Glutamatergic neuron (in vitro differentiated cells): ENCODE data around the gene STK33. TPM values are rescaled to one million over a fixed set of nuclear protein-coding genes. Genes with fewer than 3 reads are reported as not detected.

Experiments
- DNase-seq: peaks from one replicate; pipeline ENCODE4 v3.0.0; 2022
- H3K27ac Mint-ChIP-seq: one replicate; pipeline ENCODE4 v1.8.0; 2020; ENCODE audit warnings: mild to moderate bottlenecking, mixed read lengths, inconsistent platforms; ENCODE audit not compliant: unreplicated experiment
- H3K27me3 Mint-ChIP-seq: one replicate; pipeline ENCODE4 v1.8.0; 2020; ENCODE audit warnings: mild to moderate bottlenecking, moderate library complexity, mixed read lengths, inconsistent platforms; ENCODE audit not compliant: unreplicated experiment
- H3K36me3 Mint-ChIP-seq: one replicate; pipeline ENCODE4 v1.8.0; 2020; ENCODE audit warnings: mild to moderate bottlenecking, mixed read lengths, inconsistent platforms; ENCODE audit not compliant: unreplicated experiment
- H3K4me1 Mint-ChIP-seq: one replicate; pipeline ENCODE4 v1.8.0; 2020; ENCODE audit warnings: mild to moderate bottlenecking, low read depth, mixed read lengths, inconsistent platforms; ENCODE audit not compliant: unreplicated experiment
- H3K4me3 Mint-ChIP-seq: one replicate; pipeline ENCODE4 v1.8.0; 2020; ENCODE audit warnings: mild to moderate bottlenecking, mixed read lengths, inconsistent platforms; ENCODE audit not compliant: unreplicated experiment
- H3K9me3 Mint-ChIP-seq: one replicate; pipeline ENCODE4 v1.8.0; 2020; ENCODE audit warnings: mild to moderate bottlenecking, moderate library complexity, mixed read lengths, inconsistent platforms; ENCODE audit not compliant: unreplicated experiment
- CTCF ChIP-seq: fragments of 200-600 bp; sonication (generic); IDR thresholded peaks from one replicate; pipeline ENCODE4 v1.5.0; 2021; ENCODE audit not compliant: partially characterized antibody, unreplicated experiment
- total RNA-seq: library from RNA; stranded (reverse); fragmentation: NEBNext Ultra II Directional; extraction: Animal tissue kit (Norgen Biotek cat#: 25700); gene quantifications from one replicate; pipeline ENCODE4 v1.2.1, GENCODE V29; 2021; ENCODE audit not compliant: unreplicated experiment

Gene STK33
- total RNA-seq, 1 donor from 2014 or later = 8.5 TPM

DNA sequence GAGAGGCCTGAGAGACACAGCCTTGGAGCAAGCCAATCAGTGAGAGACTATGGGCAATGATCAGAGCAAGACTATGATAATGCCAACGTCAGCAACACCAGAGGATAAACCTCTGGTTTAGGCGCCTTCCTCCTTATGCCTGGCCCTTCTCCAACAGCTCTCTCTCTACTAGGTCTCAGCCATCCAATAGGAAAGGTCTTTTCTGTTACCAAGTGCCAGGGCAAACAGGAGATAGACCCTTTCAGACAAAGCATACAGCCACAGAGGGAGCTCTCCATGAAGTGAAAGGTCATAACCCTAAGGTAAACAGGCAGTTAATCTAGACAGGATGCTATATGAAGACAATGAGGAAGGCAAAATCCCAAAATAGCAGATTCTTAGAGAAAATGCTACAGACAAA, 9.5 kb downstream of the STK33 start:
- Mint-ChIP-seq H3K4me3 (no peak overlapping the region), H3K36me3 (no peaks in the 10 kb centered on the region), H3K27me3 (no peaks in the 10 kb centered on the region), H3K4me1 (no peaks in the 10 kb centered on the region), H3K9me3 (peaks cover 2% of the 10 kb centered on the region), H3K27ac (no peak overlapping the region)
- DNase-seq = no peak
- TF ChIP-seq CTCF = no peak

GRCh38 chr11:8584082-8584481, 9.9 kb downstream of the STK33 start:
- no peak overlapping the region for H3K27ac Mint-ChIP-seq
- no peaks in the 10 kb centered on the region for H3K4me1 Mint-ChIP-seq
- no peak for TF ChIP-seq CTCF
- peaks cover 2% of the 10 kb centered on the region for H3K9me3 Mint-ChIP-seq
- no peaks in the 10 kb centered on the region for H3K27me3 Mint-ChIP-seq
- H3K4me3 Mint-ChIP-seq = no peak overlapping the region
- H3K36me3 Mint-ChIP-seq = no peaks in the 10 kb centered on the region
- no peak for DNase-seq

DNA sequence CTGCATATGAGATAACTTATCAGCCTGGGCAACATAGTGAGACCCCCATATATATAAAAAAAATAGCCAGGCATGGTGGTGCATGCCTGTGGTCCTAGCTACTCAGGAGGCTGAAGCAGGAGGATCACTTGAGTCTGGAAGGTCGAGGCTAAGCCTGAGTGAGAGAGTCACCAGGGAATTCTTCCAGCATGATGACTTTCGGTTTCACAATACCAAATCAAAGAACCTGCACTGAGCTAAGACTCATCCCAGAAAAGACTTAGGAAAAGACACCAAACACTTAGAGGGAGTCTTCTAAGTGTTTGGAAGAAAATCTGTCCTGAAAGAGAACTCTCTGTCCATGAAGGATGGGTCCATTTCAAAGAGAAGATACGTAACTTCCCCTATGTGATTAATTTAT, 12.7 kb downstream of the STK33 start:
- Mint-ChIP-seq H3K4me3 (no peak overlapping the region), H3K4me1 (no peaks in the 10 kb centered on the region), H3K27ac (no peak overlapping the region), H3K27me3 (no peaks in the 10 kb centered on the region), H3K36me3 (peaks cover 5% of the 10 kb centered on the region), H3K9me3 (peaks cover 2% of the 10 kb centered on the region)
- DNase-seq = no peak
- no peak for TF ChIP-seq CTCF

DNA sequence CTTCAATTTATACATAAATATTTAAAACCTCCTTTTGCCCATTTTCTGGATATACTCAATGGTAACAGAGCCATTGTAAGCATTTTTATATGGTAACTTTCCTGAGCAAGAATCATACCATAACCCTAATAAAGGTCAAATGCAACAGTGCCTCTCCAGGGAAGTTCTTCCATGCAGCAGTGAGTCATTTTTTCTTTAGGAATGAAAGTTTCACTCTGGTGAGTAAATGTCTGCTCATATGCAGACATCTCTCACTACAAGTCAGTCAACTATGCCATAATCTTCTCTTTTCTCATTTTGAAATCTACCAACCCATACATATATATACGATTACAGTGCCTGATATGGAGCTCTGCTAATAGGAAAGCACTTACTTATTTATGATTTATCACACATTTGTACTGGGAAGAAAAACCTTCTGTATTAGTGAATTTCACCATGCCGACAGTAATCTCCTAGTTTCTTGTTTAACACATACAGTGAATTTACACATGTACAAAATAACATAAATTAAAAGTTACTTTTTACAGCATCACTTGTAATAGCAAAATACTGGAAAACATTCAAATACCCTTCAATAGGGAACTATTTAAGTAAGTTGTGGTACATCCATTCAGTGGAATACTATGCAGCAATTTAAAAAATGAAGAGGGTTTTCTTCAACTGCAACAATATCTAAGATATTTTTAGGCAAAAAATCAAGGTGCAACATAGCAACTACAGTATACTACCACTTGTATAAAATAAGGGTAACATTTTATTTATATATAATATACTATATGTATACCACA, 16.0 kb downstream of the STK33 start:
- no peak for DNase-seq
- no peak overlapping the region for H3K27ac Mint-ChIP-seq
- peaks cover 5% of the 10 kb centered on the region for H3K36me3 Mint-ChIP-seq
- no peak overlapping the region for H3K4me3 Mint-ChIP-seq
- no peak for TF ChIP-seq CTCF
- H3K9me3 Mint-ChIP-seq = no peaks in the 10 kb centered on the region
- H3K4me1 Mint-ChIP-seq = no peaks in the 10 kb centered on the region
- H3K27me3 Mint-ChIP-seq = no peaks in the 10 kb centered on the region

GRCh38 chr11:8574798-8575197, 19.2 kb downstream of the STK33 start:
- DNase-seq = no peak
- H3K36me3 Mint-ChIP-seq = peaks cover 5% of the 10 kb centered on the region
- no peak for TF ChIP-seq CTCF
- H3K9me3 Mint-ChIP-seq = peaks cover 7% of the 10 kb centered on the region
- peaks cover 7% of the 10 kb centered on the region for H3K27me3 Mint-ChIP-seq
- no peaks in the 10 kb centered on the region for H3K4me1 Mint-ChIP-seq
- H3K27ac Mint-ChIP-seq = no peak overlapping the region
- H3K4me3 Mint-ChIP-seq = no peak overlapping the region
